Measurements from ENCODE around the gene KDM6A.
"Not testable (repeated sequence)": the region's sequence is repeated elsewhere in the genome, so short reads cannot be mapped to it uniquely, and the experiment has no call there.

Gene KDM6A

GRCh38 chrX:45009371-45010000, 136.5 kb downstream of the KDM6A start:
- DNase-seq (ENCODE audit: low read depth), result no peak

GRCh38 chrX:45011131-45011530, 138.1 kb downstream of the KDM6A start:
- no peak for DNase-seq (ENCODE audit: low read depth)

- no peak for DNase-seq (ENCODE audit: low read depth)
These were observed 138.6 kb downstream of the KDM6A start for GRCh38 chrX:45011597-45011996.

GRCh38 chrX:45017946-45018345, 145.0 kb downstream of the KDM6A start:
- no peak for DNase-seq (ENCODE audit: low read depth)

- no peak for DNase-seq (ENCODE audit: low read depth)
These were observed 149.2 kb downstream of the KDM6A start for GRCh38 chrX:45022150-45022549.

GRCh38 chrX:45024501-45024900, 151.5 kb downstream of the KDM6A start:
- no peak for DNase-seq (ENCODE audit: low read depth)

- no peak for DNase-seq (ENCODE audit: low read depth)
These were observed 153.0 kb downstream of the KDM6A start for GRCh38 chrX:45026036-45026435.

- no peak for DNase-seq (ENCODE audit: low read depth)
These were observed 158.9 kb downstream of the KDM6A start for GRCh38 chrX:45031830-45032378.

GRCh38 chrX:45035071-45035470, 162.1 kb downstream of the KDM6A start:
- no peak for DNase-seq (ENCODE audit: low read depth)

GRCh38 chrX:45036161-45036560, 163.2 kb downstream of the KDM6A start:
- no peak for DNase-seq (ENCODE audit: low read depth)

- DNase-seq (ENCODE audit: low read depth), result not testable (repeated sequence)
These were observed 167.1 kb downstream of the KDM6A start for GRCh38 chrX:45040137-45040536.

GRCh38 chrX:45046417-45046816, 173.4 kb downstream of the KDM6A start:
- no peak for DNase-seq (ENCODE audit: low read depth)

GRCh38 chrX:45050558-45050957, 177.6 kb downstream of the KDM6A start:
- no peak for DNase-seq (ENCODE audit: low read depth)

- no peak for DNase-seq (ENCODE audit: low read depth)
These were observed 183.6 kb downstream of the KDM6A start for GRCh38 chrX:45056428-45057145.

- not testable (repeated sequence) for DNase-seq (ENCODE audit: low read depth)
These were observed 186.9 kb downstream of the KDM6A start for GRCh38 chrX:45059906-45060305.

GRCh38 chrX:45063319-45064095, 190.5 kb downstream of the KDM6A start:
- DNase-seq (ENCODE audit: low read depth), result no peak

GRCh38 chrX:45068569-45068968, 195.6 kb downstream of the KDM6A start:
- no peak for DNase-seq (ENCODE audit: low read depth)

- DNase-seq (ENCODE audit: low read depth), result no peak
These were observed 197.4 kb downstream of the KDM6A start for GRCh38 chrX:45070116-45071007.

- DNase-seq (ENCODE audit: low read depth), result not testable (repeated sequence)
These were observed 200.0 kb downstream of the KDM6A start for GRCh38 chrX:45073011-45073410.

- no peak for DNase-seq (ENCODE audit: low read depth)
These were observed 204.9 kb downstream of the KDM6A start for GRCh38 chrX:45077748-45078424.

GRCh38 chrX:45083314-45083713, 210.3 kb downstream of the KDM6A start:
- DNase-seq (ENCODE audit: low read depth), result no peak
